GM18868 (cell line): Measurements from ENCODE around the gene ARHGEF39.

Source experiments
- ATAC-seq: cut with Tn5 transposase; IDR thresholded peaks from one replicate; pipeline ENCODE4 v1.9.1; 2021; ENCODE audit warnings: mild to moderate bottlenecking, moderate library complexity; ENCODE audit not compliant: unreplicated experiment

The ARHGEF39 gene

GRCh38 chr9:35691757-35692301, 26.8 kb upstream of the ARHGEF39 start:
- ATAC-seq = no peak

- ATAC-seq = no peak
Observed at GRCh38 chr9:35691334-35691650, 26.3 kb upstream of the ARHGEF39 start.

- no peak for ATAC-seq
Observed at GRCh38 chr9:35690614-35691333, 25.8 kb upstream of the ARHGEF39 start.

- no peak for ATAC-seq
Observed at GRCh38 chr9:35690294-35690613, 25.3 kb upstream of the ARHGEF39 start.

- ATAC-seq = no peak
Observed at GRCh38 chr9:35689542-35690293, 24.7 kb upstream of the ARHGEF39 start, which contains the start of gene TPM2. TSS of gene TPM2 (minus strand) at chr9:35689925. CDS start at chr9:35689817, 108 bp downstream.

- ATAC-seq = no peak
Observed at GRCh38 chr9:35688558-35689541, 23.9 kb upstream of the ARHGEF39 start.

- ATAC-seq = no peak
Observed at GRCh38 chr9:35687972-35688557, 23.1 kb upstream of the ARHGEF39 start.

- ATAC-seq = no peak
Observed at GRCh38 chr9:35687306-35687705, 22.3 kb upstream of the ARHGEF39 start.

- ATAC-seq = no peak
Observed at GRCh38 chr9:35686222-35687203, 21.5 kb upstream of the ARHGEF39 start.

- no peak for ATAC-seq
Observed at GRCh38 chr9:35685506-35685905, 20.5 kb upstream of the ARHGEF39 start.

GRCh38 chr9:35684921-35685320, 19.9 kb upstream of the ARHGEF39 start:
- ATAC-seq = no peak

- no peak for ATAC-seq
Observed at GRCh38 chr9:35683323-35683722, 18.3 kb upstream of the ARHGEF39 start.

GRCh38 chr9:35682520-35683315, 17.7 kb upstream of the ARHGEF39 start:
- no peak for ATAC-seq

- ATAC-seq = no peak
Observed at GRCh38 chr9:35682051-35682450, 17.1 kb upstream of the ARHGEF39 start.

GRCh38 chr9:35681341-35682002, 16.5 kb upstream of the ARHGEF39 start:
- no peak for ATAC-seq

GRCh38 chr9:35680331-35681105, 15.5 kb upstream of the ARHGEF39 start:
- ATAC-seq = no peak

GRCh38 chr9:35679766-35680330, 14.9 kb upstream of the ARHGEF39 start:
- ATAC-seq = no peak
